Hematopoietic multipotent progenitor cell (in vitro differentiated cells): ENCODE results near the gene FOXRED2. TPM values are rescaled to one million over a fixed set of nuclear protein-coding genes. Genes with fewer than 3 reads are reported as not detected.
"Not testable (repeated sequence)": the region's sequence is repeated elsewhere in the genome, so short reads cannot be mapped to it uniquely, and the experiment has no call there.

Experiments
- DNase-seq, 3 donors: peaks; one replicate each; pipeline ENCODE4 v3.0.0-alpha.2; 2011 to 2015; ENCODE audit warnings: low read depth in 2 of 3, low spot score in 2 of 3
- small RNA-seq: library from RNA; depleted of rRNA; stranded (forward); fragments of <200 nt; gene quantifications from one replicate; pipeline ENCODE3, GENCODE V24; 2012
- total RNA-seq: library from RNA; depleted of rRNA; stranded (reverse); fragments of >200 nt; gene quantifications from one replicate; pipeline ENCODE4 v1.2.3, GENCODE V29; 2012

FOXRED2 gene
- total RNA-seq, 1 donor, result 13.2 TPM

DNA sequence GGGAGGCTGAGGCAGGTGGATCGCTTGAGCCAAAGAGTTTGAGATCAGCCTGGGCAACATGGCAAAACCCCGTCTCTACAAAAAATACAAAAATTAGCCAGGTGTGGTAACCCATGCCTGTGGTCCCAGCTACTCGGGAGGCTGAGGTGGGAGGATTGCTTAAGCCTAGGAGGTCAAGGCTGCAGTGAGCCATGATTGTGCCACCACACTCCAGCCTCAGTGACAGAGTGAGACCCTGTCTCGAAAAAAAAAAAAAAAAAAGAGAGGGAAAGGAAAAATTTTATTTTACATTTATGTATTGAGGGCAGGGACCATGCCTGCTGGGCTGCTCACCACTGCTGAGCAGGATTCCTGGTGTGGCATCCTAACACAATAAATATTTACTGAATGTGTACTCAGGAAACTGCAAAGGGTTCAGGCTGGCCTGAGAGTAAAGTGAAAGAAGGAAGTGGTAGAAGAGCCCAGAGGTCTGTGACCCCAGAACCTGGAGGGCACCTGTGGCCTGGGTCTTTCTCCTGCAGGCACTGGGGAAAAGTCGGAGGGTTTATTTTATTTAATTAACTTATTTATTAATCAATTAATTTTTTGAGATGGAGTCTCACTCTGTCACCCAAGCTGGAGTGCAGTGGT is 53.7 kb downstream of the FOXRED2 start:
- not testable (repeated sequence) for DNase-seq

DNA sequence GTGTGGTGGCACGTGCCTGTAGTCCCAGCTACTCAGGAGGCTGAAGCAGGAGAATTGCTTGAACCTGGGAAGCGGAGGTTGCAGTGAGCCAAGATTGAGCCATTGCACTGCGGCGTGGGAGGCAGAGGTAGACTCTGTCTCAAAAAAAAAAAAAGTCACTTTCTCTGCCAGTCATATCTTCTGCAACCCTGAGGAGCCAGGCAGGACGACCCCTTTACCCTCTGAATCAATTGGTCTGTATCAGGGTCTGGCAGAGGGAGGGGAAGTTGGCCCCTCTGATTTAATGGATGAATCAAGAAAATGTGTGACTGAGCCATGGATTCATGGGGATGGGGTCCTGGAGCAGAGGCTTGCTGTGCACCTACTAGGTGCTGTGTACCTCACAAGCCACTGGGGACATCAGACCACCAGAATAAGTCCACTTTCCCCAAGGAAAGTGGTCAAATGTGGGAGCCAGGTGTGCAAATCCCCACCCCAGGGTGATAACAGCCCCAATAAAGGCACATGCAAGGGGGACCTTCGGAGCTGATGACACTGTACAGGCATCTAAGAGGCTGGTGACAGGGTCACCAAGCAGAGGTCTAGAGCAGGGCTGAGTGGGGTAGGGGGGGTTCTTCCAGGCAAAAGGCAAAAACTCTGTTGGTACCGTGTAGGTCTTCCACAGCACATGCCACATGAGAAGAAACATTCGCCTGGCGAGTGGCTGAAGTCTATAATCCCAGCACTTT is 54.4 kb downstream of the FOXRED2 start:
- DNase-seq, result no peak

DNA sequence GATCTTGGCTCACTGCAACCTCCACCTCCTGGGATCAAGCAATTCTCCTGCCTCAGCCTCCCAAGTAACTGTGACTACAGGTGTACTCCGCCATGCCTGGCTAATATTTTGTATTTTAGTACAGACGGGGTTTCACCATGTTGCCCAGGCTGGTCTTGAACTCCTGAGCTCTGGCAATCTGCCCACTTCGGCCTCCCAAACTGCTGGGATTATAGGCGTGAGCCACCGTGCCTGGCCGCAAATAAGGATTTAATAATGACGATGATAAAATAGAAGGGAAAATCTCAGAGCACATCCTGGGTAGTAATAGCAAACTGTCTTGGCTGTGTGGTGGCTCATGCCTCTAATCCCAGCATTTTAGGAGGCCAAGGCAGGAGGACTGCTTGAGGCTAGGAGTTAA is 55.9 kb downstream of the FOXRED2 start:
- DNase-seq, result not testable (repeated sequence)

DNA sequence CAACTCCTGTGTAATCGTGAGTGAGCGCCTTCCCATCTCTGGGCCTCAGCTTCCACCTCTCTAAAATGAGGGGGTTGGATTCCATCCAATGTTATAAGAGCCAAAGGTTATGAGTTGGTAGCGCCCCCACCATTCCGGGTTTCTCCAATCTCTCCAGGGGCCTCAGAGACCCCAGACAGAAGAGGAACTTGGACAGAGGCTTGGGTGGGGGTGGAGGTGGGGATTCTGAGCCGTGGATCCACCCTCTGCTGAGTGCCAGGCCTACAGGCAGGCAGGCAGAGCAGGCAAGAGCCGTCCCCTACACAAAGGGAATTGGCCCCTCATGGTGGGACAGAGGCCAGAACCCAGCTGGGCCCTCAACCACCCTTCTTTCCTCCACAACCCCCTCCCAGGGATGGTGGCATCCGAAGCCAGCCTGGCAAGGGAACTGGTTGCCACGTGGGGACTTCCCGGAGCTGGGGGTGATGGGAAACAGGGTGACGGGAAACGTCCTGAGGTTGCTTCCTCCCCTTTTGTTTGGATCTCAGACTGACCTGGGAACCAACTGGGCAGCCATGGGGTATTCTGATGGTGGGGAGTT is 57.2 kb downstream of the FOXRED2 start:
- peak in 1 of 3 donors; percentile 50 for DNase-seq

DNA sequence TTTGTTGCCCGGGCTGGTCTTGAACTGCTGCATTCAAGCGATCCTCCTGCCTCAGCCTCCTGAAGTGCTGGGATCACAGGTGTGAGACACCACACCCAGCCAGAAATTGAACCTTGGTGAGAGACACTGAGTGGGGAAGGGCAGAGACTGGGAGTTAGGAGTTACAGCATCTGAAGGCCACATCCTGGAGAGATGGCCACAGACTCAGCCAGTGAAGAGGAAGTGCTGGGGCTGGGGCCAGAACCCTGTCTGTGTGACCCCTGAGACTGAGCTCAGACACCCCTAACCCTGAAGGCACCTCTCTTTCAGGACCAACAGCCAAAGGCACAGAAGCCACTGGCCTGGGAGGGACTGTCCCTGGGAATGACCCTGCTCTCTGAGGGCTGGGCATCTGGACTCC is 59.2 kb downstream of the FOXRED2 start:
- no peak for DNase-seq

GRCh38 chr22:36445158-36445668 is 61.6 kb downstream of the FOXRED2 start:
- DNase-seq, result no peak

DNA sequence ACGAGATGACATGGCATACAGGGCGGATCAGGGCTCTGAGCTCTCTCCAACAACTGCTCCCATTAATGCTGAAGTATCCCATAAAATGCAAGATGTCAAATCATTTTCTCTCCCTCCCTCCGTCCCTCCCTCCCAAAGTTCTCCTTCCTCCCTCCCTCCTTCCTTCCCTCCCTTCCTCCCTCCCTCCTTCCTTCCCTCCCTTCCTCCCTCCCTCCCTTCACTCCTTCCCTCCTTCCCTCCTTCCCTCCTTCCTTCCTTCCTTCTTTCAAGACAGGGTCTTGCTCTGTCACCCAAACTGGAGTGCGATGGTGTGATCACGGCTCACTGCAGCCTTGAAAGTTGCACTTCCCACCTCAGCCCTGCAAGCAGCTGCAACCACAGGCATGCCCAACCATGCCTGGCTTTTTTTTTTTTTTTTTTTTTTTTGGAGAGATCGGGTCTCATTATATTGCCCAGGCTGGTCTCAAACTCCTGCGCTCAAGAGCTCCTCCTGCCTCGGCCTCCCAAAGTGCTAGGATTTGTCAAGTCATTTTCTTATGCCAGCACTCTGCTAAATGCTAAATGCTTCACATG is 63.6 kb downstream of the FOXRED2 start:
- no peak for DNase-seq

DNA sequence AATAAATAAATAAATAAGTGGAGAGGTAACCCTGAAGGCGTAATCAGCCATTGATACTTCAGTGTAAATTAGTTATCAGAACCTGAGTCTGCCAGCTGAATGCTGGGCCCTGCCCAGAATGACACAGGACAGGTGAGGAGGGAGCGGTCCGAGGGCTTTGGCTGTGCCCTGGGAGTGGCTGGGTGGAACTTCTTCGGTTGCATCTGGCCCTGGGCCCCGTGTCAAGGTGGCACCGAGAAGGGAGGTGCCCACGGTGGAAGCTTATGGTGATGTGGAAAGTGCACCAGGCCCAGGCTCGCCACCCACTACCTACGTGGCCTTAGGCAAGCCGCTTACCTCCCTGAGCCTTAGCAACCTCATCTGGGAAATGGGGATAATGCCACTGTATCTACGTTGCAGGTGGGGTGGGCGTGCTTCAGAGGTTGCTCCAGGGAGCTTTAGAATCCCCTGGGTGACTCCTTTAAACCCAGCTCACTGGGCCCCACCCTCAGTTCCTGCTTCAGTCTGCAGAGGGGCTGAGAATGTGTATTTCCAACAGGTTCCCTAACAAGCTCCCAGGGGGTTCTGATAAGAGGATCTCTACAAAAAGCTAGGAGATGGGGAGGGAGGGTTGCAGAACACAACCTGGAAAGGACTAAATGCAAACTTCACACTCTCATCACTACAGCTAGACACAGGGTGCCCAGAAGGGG is 64.2 kb downstream of the FOXRED2 start:
- no peak for DNase-seq

- no peak for DNase-seq
Measured at GRCh38 chr22:36440429-36441002, 66.3 kb downstream of the FOXRED2 start.

GRCh38 chr22:36439481-36440271 is 67.2 kb downstream of the FOXRED2 start:
- no peak for DNase-seq

Small RNA genes within 50 kb of the gene (small RNA-seq; reads per million reads assigned to genes)
- gene RF00019, result not detected

Other genes starting within 250 kb of the FOXRED2 start
- gene MYH9, start 119.1 kb downstream of the FOXRED2 start, total RNA-seq, result 329 TPM
- 39.9 TPM for gene TXN2, start 25.4 kb downstream of the FOXRED2 start, total RNA-seq
- 795 TPM for gene EIF3D, start 22.1 kb upstream of the FOXRED2 start, total RNA-seq
- gene CACNG2, start 196.7 kb upstream of the FOXRED2 start, total RNA-seq, result not detected